ENCODE results near the gene SAFB.

SAFB gene

GRCh38 chr19:5600797-5601196 lies 22.1 kb upstream of the SAFB start:
- DNase-seq = no peak
- H3K4me3 ChIP-seq (ENCODE audit: low read depth, low read length) = no peak overlapping the region
- H3K27me3 ChIP-seq (ENCODE audit: insufficient read depth, low read length) = no peaks in the 10 kb centered on the region
- no peaks in the 10 kb centered on the region for H3K4me1 ChIP-seq (ENCODE audit: control insufficient read depth in 1 of 2, insufficient read depth in 2 of 2, low read length in 2 of 2)
- no peak overlapping the region for H2BK5ac ChIP-seq (ENCODE audit: low read depth, low read length, poor library complexity)
- H2AK5ac ChIP-seq (ENCODE audit: low read length) = no peak overlapping the region
- no peaks in the 10 kb centered on the region for H3K79me1 ChIP-seq (ENCODE audit: low read length)
- WGBS (ENCODE audit: extremely low coverage, insufficient coverage, insufficient read length) = no CpG with 5 or more reads among the region's 8 CpGs
- no peak overlapping the region for H3K27ac ChIP-seq (ENCODE audit: low read depth, low read length)
- no peak overlapping the region for H3K4me2 ChIP-seq (ENCODE audit: low read length)
- no peaks in the 10 kb centered on the region for H3K9me3 ChIP-seq (ENCODE audit: insufficient read depth, low read depth, low read length)
- no peak overlapping the region for H2BK12ac ChIP-seq (ENCODE audit: low read length)
- no peak overlapping the region for H2BK120ac ChIP-seq (ENCODE audit: insufficient read depth, low read length, poor library complexity)
- H4K12ac ChIP-seq (ENCODE audit: low read depth, low read length) = no peak overlapping the region
- no peaks in the 10 kb centered on the region for H3K79me2 ChIP-seq (ENCODE audit: control insufficient read depth, insufficient read depth, low read length, poor library complexity)
- no peak overlapping the region for H2AFZ ChIP-seq (ENCODE audit: insufficient read depth, low read length, poor library complexity)
- H3K14ac ChIP-seq (ENCODE audit: low read length) = no peak overlapping the region
- H3K9ac ChIP-seq (ENCODE audit: low read length) = no peak overlapping the region
- no peak overlapping the region for H3K4ac ChIP-seq (ENCODE audit: low read depth, low read length)
- H4K91ac ChIP-seq (ENCODE audit: low read depth, low read length) = no peak overlapping the region
- peaks cover 66 to 75% of the 10 kb centered on the region in 2 experiments for H3K36me3 ChIP-seq (ENCODE audit: control insufficient read depth in 1 of 2, insufficient read depth in 2 of 2, low read length in 2 of 2)
- no peak overlapping the region for H3K23ac ChIP-seq (ENCODE audit: low read length)
- H4K8ac ChIP-seq (ENCODE audit: low read depth, low read length) = no peak overlapping the region
- H3K18ac ChIP-seq (ENCODE audit: low read length) = no peak overlapping the region

DNA sequence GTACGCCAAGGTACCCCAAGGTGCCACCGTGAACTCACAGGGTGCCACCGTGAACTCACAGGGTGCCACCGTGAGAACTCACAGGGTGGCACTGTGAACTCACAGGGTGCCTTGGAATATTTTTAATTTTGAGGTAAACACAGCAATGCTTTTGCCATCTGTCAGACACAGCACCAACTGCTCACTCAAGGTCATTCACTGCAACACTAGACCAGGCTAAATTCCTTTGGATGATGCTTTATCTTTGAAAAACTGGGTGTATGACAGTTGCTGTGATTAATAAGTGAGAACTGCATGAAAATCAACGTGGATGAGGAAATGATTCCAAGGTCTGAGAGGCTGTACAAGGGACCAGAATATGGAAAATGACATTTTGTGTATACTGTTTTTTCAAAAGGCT lies 19.3 kb upstream of the SAFB start:
- Histone ChIP-seq H2BK12ac (ENCODE audit: low read length) (no peak overlapping the region), H3K27me3 (ENCODE audit: insufficient read depth, low read length) (no peaks in the 10 kb centered on the region), H2AK5ac (ENCODE audit: low read length) (no peak overlapping the region), H2BK120ac (ENCODE audit: insufficient read depth, low read length, poor library complexity) (no peak overlapping the region), H2AFZ (ENCODE audit: insufficient read depth, low read length, poor library complexity) (no peak overlapping the region), H3K4me1 (ENCODE audit: control insufficient read depth in 1 of 2, insufficient read depth in 2 of 2, low read length in 2 of 2) (no peaks in the 10 kb centered on the region), H3K9ac (ENCODE audit: low read length) (no peak overlapping the region), H3K79me1 (ENCODE audit: low read length) (no peaks in the 10 kb centered on the region), H2BK5ac (ENCODE audit: low read depth, low read length, poor library complexity) (no peak overlapping the region), H3K4ac (ENCODE audit: low read depth, low read length) (no peak overlapping the region), H3K14ac (ENCODE audit: low read length) (no peak overlapping the region), H3K27ac (ENCODE audit: low read depth, low read length) (no peak overlapping the region), H3K4me3 (ENCODE audit: low read depth, low read length) (no peak overlapping the region), H3K4me2 (ENCODE audit: low read length) (no peak overlapping the region), H3K9me3 (ENCODE audit: insufficient read depth, low read depth, low read length) (no peaks in the 10 kb centered on the region), H3K18ac (ENCODE audit: low read length) (no peak overlapping the region), H3K79me2 (ENCODE audit: control insufficient read depth, insufficient read depth, low read length, poor library complexity) (no peaks in the 10 kb centered on the region), H3K36me3 (ENCODE audit: control insufficient read depth in 1 of 2, insufficient read depth in 2 of 2, low read length in 2 of 2) (peaks cover 58 to 74% of the 10 kb centered on the region in 2 experiments), H4K8ac (ENCODE audit: low read depth, low read length) (no peak overlapping the region), H3K23ac (ENCODE audit: low read length) (no peak overlapping the region), H4K12ac (ENCODE audit: low read depth, low read length) (no peak overlapping the region), H4K91ac (ENCODE audit: low read depth, low read length) (no peak overlapping the region)
- WGBS (ENCODE audit: extremely low coverage, insufficient coverage, insufficient read length) = no CpG with 5 or more reads among the region's 5 CpGs
- no peak for DNase-seq

DNA sequence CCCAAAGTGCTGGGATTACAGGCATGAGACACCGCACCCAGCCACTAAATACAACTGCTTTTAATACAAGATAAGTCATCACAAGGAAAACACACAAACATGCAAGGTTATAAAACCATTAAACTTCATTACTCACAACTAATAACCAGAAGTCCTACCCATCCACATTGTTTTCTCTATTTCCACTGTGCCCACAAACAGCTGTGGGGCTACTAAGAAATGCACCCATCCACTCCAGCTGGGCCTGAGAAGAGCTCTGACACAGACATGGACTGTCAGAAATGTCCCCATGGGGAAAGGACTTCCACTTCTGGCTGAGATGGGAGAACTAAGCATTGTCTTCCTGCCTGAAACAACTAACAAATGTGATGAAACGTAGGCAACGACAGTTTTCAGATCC lies 17.5 kb upstream of the SAFB start:
- Histone ChIP-seq H2BK5ac (ENCODE audit: low read depth, low read length, poor library complexity) (no peak overlapping the region), H3K27me3 (ENCODE audit: insufficient read depth, low read length) (no peaks in the 10 kb centered on the region), H4K91ac (ENCODE audit: low read depth, low read length) (no peak overlapping the region), H3K4ac (ENCODE audit: low read depth, low read length) (no peak overlapping the region), H3K4me1 (ENCODE audit: control insufficient read depth in 1 of 2, insufficient read depth in 2 of 2, low read length in 2 of 2) (no peaks in the 10 kb centered on the region), H3K79me2 (ENCODE audit: control insufficient read depth, insufficient read depth, low read length, poor library complexity) (no peaks in the 10 kb centered on the region), H4K8ac (ENCODE audit: low read depth, low read length) (no peak overlapping the region), H3K18ac (ENCODE audit: low read length) (no peak overlapping the region), H3K36me3 (ENCODE audit: control insufficient read depth in 1 of 2, insufficient read depth in 2 of 2, low read length in 2 of 2) (peaks cover 56 to 72% of the 10 kb centered on the region in 2 experiments), H3K27ac (ENCODE audit: low read depth, low read length) (no peak overlapping the region), H3K9me3 (ENCODE audit: insufficient read depth, low read depth, low read length) (no peaks in the 10 kb centered on the region), H3K4me2 (ENCODE audit: low read length) (no peak overlapping the region), H3K23ac (ENCODE audit: low read length) (no peak overlapping the region), H3K4me3 (ENCODE audit: low read depth, low read length) (no peak overlapping the region), H3K9ac (ENCODE audit: low read length) (no peak overlapping the region), H3K14ac (ENCODE audit: low read length) (no peak overlapping the region), H2AFZ (ENCODE audit: insufficient read depth, low read length, poor library complexity) (no peak overlapping the region), H3K79me1 (ENCODE audit: low read length) (no peaks in the 10 kb centered on the region), H4K12ac (ENCODE audit: low read depth, low read length) (no peak overlapping the region), H2AK5ac (ENCODE audit: low read length) (no peak overlapping the region), H2BK120ac (ENCODE audit: insufficient read depth, low read length, poor library complexity) (no peak overlapping the region), H2BK12ac (ENCODE audit: low read length) (no peak overlapping the region)
- DNase-seq = no peak
- WGBS (ENCODE audit: extremely low coverage, insufficient coverage, insufficient read length) = no CpG with 5 or more reads among the region's 3 CpGs

DNA sequence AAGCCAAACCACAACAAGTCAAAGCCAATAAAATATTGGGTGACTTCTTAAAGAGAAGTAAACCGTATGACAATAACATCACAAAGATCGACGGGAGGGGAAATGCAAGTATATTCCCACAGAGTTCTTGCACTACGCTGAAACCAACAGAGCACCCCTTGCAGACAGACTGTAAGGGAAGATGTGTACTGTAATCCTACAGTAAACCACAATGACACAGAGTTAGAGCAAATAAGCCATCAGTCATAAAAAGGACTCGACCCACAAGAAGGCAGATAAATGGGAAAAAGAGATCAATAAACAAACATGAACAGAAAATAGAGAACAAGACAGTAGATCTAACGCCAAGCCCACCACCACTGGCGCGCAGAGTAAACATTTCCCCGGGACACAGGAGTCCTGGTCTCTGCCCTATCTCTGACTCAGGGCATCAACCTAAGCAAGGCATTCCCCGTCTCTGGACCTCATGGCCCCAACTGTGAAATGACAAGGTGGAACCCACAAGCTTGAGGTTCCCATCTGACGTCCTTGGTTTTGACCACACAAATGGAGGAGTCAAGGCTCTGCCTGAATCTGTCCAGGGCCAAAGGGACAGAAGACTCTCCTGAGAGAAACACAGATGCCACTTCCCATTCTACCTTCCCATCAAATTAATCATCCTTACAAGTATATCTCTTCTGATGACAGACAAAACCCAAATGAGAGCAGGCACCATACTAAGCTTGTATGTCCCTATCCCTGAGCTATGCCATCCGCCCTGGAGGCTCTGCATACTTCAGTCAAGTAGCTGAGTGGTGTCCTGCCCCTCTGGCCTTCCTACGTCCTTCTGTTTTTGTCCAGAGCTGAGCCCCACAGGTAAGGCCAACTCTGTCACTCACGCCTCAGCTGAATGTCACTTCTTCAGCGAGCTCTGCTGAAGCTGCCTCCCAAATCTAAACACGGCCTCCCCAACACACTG lies 15.3 kb upstream of the SAFB start:
- Histone ChIP-seq H3K79me1 (ENCODE audit: low read length) (no peaks in the 10 kb centered on the region), H3K4me3 (ENCODE audit: low read depth, low read length) (no peak overlapping the region), H2BK120ac (ENCODE audit: insufficient read depth, low read length, poor library complexity) (no peak overlapping the region), H4K8ac (ENCODE audit: low read depth, low read length) (no peak overlapping the region), H3K14ac (ENCODE audit: low read length) (no peak overlapping the region), H3K18ac (ENCODE audit: low read length) (no peak overlapping the region), H2BK5ac (ENCODE audit: low read depth, low read length, poor library complexity) (no peak overlapping the region), H2AK5ac (ENCODE audit: low read length) (no peak overlapping the region), H4K12ac (ENCODE audit: low read depth, low read length) (no peak overlapping the region), H3K4ac (ENCODE audit: low read depth, low read length) (no peak overlapping the region), H3K9me3 (ENCODE audit: insufficient read depth, low read depth, low read length) (no peaks in the 10 kb centered on the region), H3K27ac (ENCODE audit: low read depth, low read length) (no peak overlapping the region), H3K36me3 (ENCODE audit: control insufficient read depth in 1 of 2, insufficient read depth in 2 of 2, low read length in 2 of 2) (peaks cover 46 to 68% of the 10 kb centered on the region in 2 experiments), H3K79me2 (ENCODE audit: control insufficient read depth, insufficient read depth, low read length, poor library complexity) (no peaks in the 10 kb centered on the region), H3K4me1 (ENCODE audit: control insufficient read depth in 1 of 2, insufficient read depth in 2 of 2, low read length in 2 of 2) (no peaks in the 10 kb centered on the region), H3K23ac (ENCODE audit: low read length) (no peak overlapping the region), H2AFZ (ENCODE audit: insufficient read depth, low read length, poor library complexity) (no peak overlapping the region), H3K9ac (ENCODE audit: low read length) (no peak overlapping the region), H2BK12ac (ENCODE audit: low read length) (no peak overlapping the region), H3K27me3 (ENCODE audit: insufficient read depth, low read length) (no peaks in the 10 kb centered on the region), H3K4me2 (ENCODE audit: low read length) (no peak overlapping the region), H4K91ac (ENCODE audit: low read depth, low read length) (no peak overlapping the region)
- DNase-seq = no peak
- no CpG with 5 or more reads among the region's 16 CpGs for WGBS (ENCODE audit: extremely low coverage, insufficient coverage, insufficient read length)

Data from trophoblast cell (in vitro differentiated cells and primary cell).